ENCODE measurements around the gene RHCE.

- TF ChIP-seq, protein P1, sequence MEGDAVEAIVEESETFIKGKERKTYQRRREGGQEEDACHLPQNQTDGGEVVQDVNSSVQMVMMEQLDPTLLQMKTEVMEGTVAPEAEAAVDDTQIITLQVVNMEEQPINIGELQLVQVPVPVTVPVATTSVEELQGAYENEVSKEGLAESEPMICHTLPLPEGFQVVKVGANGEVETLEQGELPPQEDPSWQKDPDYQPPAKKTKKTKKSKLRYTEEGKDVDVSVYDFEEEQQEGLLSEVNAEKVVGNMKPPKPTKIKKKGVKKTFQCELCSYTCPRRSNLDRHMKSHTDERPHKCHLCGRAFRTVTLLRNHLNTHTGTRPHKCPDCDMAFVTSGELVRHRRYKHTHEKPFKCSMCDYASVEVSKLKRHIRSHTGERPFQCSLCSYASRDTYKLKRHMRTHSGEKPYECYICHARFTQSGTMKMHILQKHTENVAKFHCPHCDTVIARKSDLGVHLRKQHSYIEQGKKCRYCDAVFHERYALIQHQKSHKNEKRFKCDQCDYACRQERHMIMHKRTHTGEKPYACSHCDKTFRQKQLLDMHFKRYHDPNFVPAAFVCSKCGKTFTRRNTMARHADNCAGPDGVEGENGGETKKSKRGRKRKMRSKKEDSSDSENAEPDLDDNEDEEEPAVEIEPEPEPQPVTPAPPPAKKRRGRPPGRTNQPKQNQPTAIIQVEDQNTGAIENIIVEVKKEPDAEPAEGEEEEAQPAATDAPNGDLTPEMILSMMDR (IDR thresholded peaks at IDR 0.05) = no peak
- TF ChIP-seq POLR2A (IDR thresholded peaks at IDR 0.05) = no peak
These were observed 7.1 kb upstream of the RHCE start for GRCh38 chr1:25427696-25428095.
